ENCODE results near the gene TRIP13. TPM values are rescaled to one million over a fixed set of nuclear protein-coding genes. Genes with fewer than 3 reads are reported as not detected.
"Not testable (repeated sequence)": the region's sequence is repeated elsewhere in the genome, so short reads cannot be mapped to it uniquely, and the experiment has no call there.

The TRIP13 gene
- polyA plus RNA-seq, 1 donor from 2014 or later = 1.6 TPM

GRCh38 chr5:852018-852417 is 40.7 kb upstream of the TRIP13 start:
- Mint-ChIP-seq H3K36me3 (no peaks in the 10 kb centered on the region), H3K27me3 (peaks cover 7% of the 10 kb centered on the region), H3K9me3 (no peaks in the 10 kb centered on the region), H3K27ac (no peak overlapping the region), H3K4me1 (no peaks in the 10 kb centered on the region), H3K4me3 (no peak overlapping the region)

- Mint-ChIP-seq H3K27ac (no peak overlapping the region), H3K4me1 (no peaks in the 10 kb centered on the region), H3K4me3 (no peak overlapping the region), H3K9me3 (no peaks in the 10 kb centered on the region), H3K27me3 (peaks cover 7% of the 10 kb centered on the region), H3K36me3 (no peaks in the 10 kb centered on the region)
Observed at GRCh38 chr5:852431-853401, 40.0 kb upstream of the TRIP13 start.

GRCh38 chr5:853416-854090 is 39.1 kb upstream of the TRIP13 start:
- H3K27ac Mint-ChIP-seq, H3K36me3 Mint-ChIP-seq, H3K4me3 Mint-ChIP-seq, H3K9me3 Mint-ChIP-seq, H3K4me1 Mint-ChIP-seq, H3K27me3 Mint-ChIP-seq: not testable (repeated sequence)

GRCh38 chr5:854217-854616 is 38.5 kb upstream of the TRIP13 start:
- Mint-ChIP-seq H3K4me3 (no peak overlapping the region), H3K4me1 (no peaks in the 10 kb centered on the region), H3K36me3 (no peaks in the 10 kb centered on the region), H3K27me3 (peaks cover 7% of the 10 kb centered on the region), H3K9me3 (no peaks in the 10 kb centered on the region), H3K27ac (no peak overlapping the region)

GRCh38 chr5:854966-855743 is 37.5 kb upstream of the TRIP13 start:
- no peak overlapping the region for H3K27ac Mint-ChIP-seq
- no peaks in the 10 kb centered on the region for H3K4me1 Mint-ChIP-seq
- H3K36me3 Mint-ChIP-seq = no peaks in the 10 kb centered on the region
- H3K9me3 Mint-ChIP-seq = no peaks in the 10 kb centered on the region
- no peak overlapping the region for H3K4me3 Mint-ChIP-seq
- peaks cover 7% of the 10 kb centered on the region for H3K27me3 Mint-ChIP-seq

GRCh38 chr5:855771-856530 is 36.7 kb upstream of the TRIP13 start:
- Mint-ChIP-seq H3K27ac (no peak overlapping the region), H3K27me3 (peaks cover 7% of the 10 kb centered on the region), H3K9me3 (no peaks in the 10 kb centered on the region), H3K36me3 (peaks cover 2% of the 10 kb centered on the region), H3K4me1 (no peaks in the 10 kb centered on the region), H3K4me3 (no peak overlapping the region)

- H3K27me3 Mint-ChIP-seq = peaks cover 7% of the 10 kb centered on the region
- H3K36me3 Mint-ChIP-seq = peaks cover 2% of the 10 kb centered on the region
- H3K4me3 Mint-ChIP-seq = no peak overlapping the region
- H3K4me1 Mint-ChIP-seq = no peaks in the 10 kb centered on the region
- no peak overlapping the region for H3K27ac Mint-ChIP-seq
- H3K9me3 Mint-ChIP-seq = no peaks in the 10 kb centered on the region
Observed at GRCh38 chr5:856531-857425, 35.9 kb upstream of the TRIP13 start.

- Mint-ChIP-seq H3K27me3 (no peaks in the 10 kb centered on the region), H3K4me3 (no peak overlapping the region), H3K27ac (no peak overlapping the region), H3K9me3 (no peaks in the 10 kb centered on the region), H3K36me3 (peaks cover 2% of the 10 kb centered on the region), H3K4me1 (no peaks in the 10 kb centered on the region)
Observed at GRCh38 chr5:858726-859125, 34.0 kb upstream of the TRIP13 start.

GRCh38 chr5:859391-859790 is 33.3 kb upstream of the TRIP13 start:
- no peaks in the 10 kb centered on the region for H3K4me1 Mint-ChIP-seq
- H3K27ac Mint-ChIP-seq = no peak overlapping the region
- H3K27me3 Mint-ChIP-seq = no peaks in the 10 kb centered on the region
- no peak overlapping the region for H3K4me3 Mint-ChIP-seq
- peaks cover 2% of the 10 kb centered on the region for H3K36me3 Mint-ChIP-seq
- no peaks in the 10 kb centered on the region for H3K9me3 Mint-ChIP-seq

- no peak overlapping the region for H3K27ac Mint-ChIP-seq
- H3K36me3 Mint-ChIP-seq = peaks cover 2% of the 10 kb centered on the region
- H3K4me1 Mint-ChIP-seq = no peaks in the 10 kb centered on the region
- H3K9me3 Mint-ChIP-seq = no peaks in the 10 kb centered on the region
- H3K4me3 Mint-ChIP-seq = no peak overlapping the region
- H3K27me3 Mint-ChIP-seq = no peaks in the 10 kb centered on the region
Observed at GRCh38 chr5:859798-860296, 32.8 kb upstream of the TRIP13 start.

- Mint-ChIP-seq H3K27me3 (no peaks in the 10 kb centered on the region), H3K4me3 (no peak overlapping the region), H3K36me3 (peaks cover 2% of the 10 kb centered on the region), H3K27ac (no peak overlapping the region), H3K4me1 (no peaks in the 10 kb centered on the region), H3K9me3 (no peaks in the 10 kb centered on the region)
Observed at GRCh38 chr5:860506-861150, 32.1 kb upstream of the TRIP13 start.

GRCh38 chr5:861442-862366 is 31.0 kb upstream of the TRIP13 start:
- Mint-ChIP-seq H3K27ac (no peak overlapping the region), H3K27me3 (no peaks in the 10 kb centered on the region), H3K4me3 (no peak overlapping the region), H3K36me3 (peaks cover 2% of the 10 kb centered on the region), H3K9me3 (no peaks in the 10 kb centered on the region), H3K4me1 (no peaks in the 10 kb centered on the region)

Data from IgD-negative memory B cell (primary cell).